Measurements from ENCODE around the gene GLS.

- TF ChIP-seq CTCF (IDR thresholded peaks at IDR 0.05 in 2 of 3, conservative IDR thresholded peaks at IDR 0.05 in 1 of 3; ENCODE audit: borderline replicate concordance in 1 of 3, insufficient read depth in 1 of 3, low read depth in 2 of 3, low read length in 2 of 3) (no peak), REST (IDR thresholded peaks at IDR 0.05; ENCODE audit: low read depth) (no peak), SIN3A (IDR thresholded peaks at IDR 0.05; ENCODE audit: low read depth) (no peak), EZH2 (IDR thresholded peaks at IDR 0.05) (no peak), POLR2A (IDR thresholded peaks at IDR 0.05; ENCODE audit: borderline replicate concordance, extremely low read depth, insufficient read depth, insufficient read length) (no peak), EZH2phosphoT487 (IDR thresholded peaks at IDR 0.05; ENCODE audit: borderline replicate concordance) (no peak), ELF1 (IDR thresholded peaks at IDR 0.05; ENCODE audit: borderline replicate concordance, low read depth) (no peak), SP1 (IDR thresholded peaks at IDR 0.05; ENCODE audit: low read depth) (no peak), CEBPB (IDR thresholded peaks at IDR 0.05; ENCODE audit: low read depth) (no peak), POLR2AphosphoS5 (IDR thresholded peaks at IDR 0.05; ENCODE audit: low read depth, low read length) (no peak), MAX (IDR thresholded peaks at IDR 0.05) (no peak), EGR1 (IDR thresholded peaks at IDR 0.05; ENCODE audit: low read depth) (no peak), TCF7L2 (IDR thresholded peaks at IDR 0.05; ENCODE audit: borderline replicate concordance, extremely low read depth, insufficient read depth, insufficient read length) (no peak)
These were observed 30.8 kb upstream of the GLS start for GRCh38 chr2:190849774-190850173.

Measured in HCT116 (cell line).